HG03103 (cell line): ENCODE measurements around the gene NUP62.
"Not testable (repeated sequence)": the region's sequence is repeated elsewhere in the genome, so short reads cannot be mapped to it uniquely, and the experiment has no call there.

Experiments
- ATAC-seq: cut with Tn5 transposase; IDR thresholded peaks from one replicate; pipeline ENCODE4 v1.9.1; 2021; ENCODE audit warnings: low read depth; ENCODE audit not compliant: unreplicated experiment

NUP62 gene

GRCh38 chr19:49927526-49928264, 1.6 kb downstream of the NUP62 start:
- ATAC-seq = no peak

GRCh38 chr19:49926515-49926914, 2.8 kb downstream of the NUP62 start:
- ATAC-seq = no peak

DNA sequence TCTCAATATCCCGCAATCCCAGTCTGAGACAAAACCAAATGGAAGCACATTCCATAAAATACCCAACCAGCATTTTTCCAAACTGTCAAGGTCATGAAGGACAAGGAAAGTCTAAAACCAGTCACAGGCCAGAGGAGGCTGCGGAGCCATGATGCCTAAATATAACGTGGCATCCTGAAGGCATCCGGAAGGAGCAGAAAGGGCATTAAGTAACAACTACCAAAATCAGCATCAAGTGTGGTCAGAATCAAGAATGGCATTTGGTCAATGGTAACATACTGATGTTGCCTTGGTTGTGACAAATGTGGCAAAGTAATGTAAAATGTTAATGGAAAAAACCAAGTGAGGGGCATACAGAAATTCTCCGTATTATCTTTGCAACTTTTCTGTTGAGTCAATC, 3.8 kb downstream of the NUP62 start:
- ATAC-seq = no peak

- not testable (repeated sequence) for ATAC-seq
Observed at GRCh38 chr19:49924881-49925210, 4.5 kb downstream of the NUP62 start.

GRCh38 chr19:49924004-49924880, 5.1 kb downstream of the NUP62 start:
- ATAC-seq = no peak

DNA sequence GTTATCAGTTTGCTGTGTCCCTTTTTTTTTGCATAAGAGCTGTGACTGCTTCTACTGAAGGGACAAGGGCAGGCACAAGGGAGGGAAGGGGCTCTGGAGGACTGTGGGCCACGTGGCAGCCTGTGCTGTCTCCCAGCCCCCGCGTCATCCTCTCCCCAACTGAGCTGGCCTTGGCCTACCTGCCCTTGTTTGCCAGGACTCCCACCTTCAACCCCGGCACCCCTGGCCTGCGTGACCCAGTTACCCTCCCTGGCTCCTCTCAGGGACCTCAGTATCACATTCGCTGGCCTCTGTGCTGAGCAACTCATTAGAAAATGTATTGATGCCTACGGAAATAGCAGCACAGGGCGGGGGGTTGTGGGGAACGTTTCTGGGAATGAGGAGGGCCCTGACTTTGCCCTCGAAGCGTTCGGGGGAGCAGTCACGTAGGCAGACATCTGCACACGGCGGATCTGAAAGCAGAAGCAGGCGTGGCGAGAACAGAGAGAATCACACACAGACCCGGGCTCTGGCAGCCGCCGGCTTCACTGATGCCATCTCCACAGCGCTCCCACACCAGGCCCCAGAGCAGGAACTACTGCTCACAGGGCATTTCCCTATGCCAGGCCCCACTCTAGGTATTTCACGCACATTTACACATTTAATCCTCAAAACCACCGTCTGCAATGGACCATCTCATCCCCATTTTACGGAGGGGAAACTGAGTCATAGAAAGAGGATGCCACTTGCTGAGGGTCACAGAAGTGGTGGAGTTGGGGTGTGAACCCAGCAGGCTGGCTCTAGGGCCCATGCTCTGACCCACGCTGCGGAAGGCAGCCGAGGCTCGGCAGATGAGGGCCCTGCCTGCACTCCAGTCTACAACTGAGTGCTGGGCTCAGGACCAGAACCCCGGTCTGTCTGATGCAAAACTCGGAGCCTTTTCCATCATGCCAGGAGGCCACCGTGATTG, 6.0 kb downstream of the NUP62 start:
- ATAC-seq = no peak

DNA sequence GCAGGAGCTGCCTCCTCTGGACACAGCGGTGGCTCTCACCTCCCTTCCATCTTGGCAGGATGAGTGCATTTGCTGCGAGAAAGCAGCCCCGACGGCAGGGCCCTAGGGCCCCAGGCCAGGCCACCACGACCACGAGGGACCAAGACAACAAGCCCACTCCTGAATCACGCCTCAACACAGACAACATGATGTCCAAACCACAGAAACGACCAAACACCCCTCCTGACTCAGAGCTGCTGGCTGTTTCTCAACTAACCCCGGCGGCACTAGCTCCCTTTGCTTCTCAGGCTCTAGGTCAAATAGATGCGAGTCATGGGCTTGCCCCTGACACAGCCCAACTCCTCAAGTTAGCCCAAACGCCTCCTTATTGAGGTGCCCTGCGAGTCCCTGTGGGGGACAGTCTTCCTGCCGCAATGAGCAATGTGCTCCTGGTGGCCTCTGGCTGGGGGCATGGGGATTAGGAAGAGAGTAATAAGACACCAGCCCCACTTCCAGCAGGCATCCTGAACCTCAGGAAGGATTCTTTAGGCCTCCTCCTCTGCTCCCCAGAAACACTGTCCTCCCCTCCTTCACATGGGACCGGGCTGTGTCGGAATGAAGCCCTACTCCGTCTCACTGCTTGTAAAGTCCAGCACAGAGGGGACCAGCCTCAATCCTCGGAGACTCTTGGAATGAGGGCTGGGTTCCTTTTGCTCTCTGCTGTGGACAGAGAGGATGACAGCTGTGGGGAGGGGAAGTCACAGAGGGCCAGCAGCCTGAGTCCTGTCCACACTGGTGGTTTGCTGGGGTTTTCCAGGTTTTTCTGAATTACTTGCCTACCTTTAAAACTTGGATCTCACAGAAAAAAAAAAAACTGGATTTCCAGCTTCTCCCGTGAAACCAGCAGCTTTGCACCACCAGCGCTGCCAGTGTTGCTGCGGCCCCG, 7.2 kb downstream of the NUP62 start:
- ATAC-seq = no peak

DNA sequence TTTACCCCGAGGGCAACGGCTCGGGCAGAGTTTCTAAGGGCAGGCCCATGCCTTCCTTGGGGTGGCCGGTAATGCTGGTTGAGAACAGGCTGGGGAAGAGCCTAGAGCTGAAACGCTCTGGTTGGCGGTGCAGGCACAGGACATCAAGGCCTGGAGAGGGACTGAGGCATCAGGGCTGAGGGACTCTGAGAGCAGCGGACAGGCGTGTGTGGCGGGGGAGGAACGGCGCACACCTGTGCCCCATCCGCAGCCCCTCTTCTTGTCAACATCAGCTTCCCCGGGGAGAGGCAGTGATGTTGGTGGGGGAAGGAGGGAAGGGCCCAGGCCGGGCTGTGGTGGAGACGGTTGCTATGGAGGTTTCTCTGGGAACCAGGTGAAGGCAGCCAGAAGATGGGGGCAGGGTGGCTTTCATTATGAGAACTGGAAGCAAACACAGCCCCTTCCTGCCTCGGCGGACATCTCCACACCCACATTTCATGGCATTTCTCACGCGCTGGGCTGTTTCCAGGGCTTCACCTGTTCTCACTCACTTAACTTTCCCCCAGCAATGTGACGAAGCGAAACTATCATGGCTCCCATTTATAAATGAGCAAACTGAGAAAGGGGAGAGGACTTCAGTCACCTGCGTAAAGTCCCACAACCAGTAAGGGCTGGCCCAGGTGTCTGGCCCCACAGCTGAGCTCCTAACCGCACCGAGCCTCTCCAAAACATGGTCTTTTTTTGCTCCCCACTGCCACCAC, 8.5 kb downstream of the NUP62 start:
- ATAC-seq = no peak

DNA sequence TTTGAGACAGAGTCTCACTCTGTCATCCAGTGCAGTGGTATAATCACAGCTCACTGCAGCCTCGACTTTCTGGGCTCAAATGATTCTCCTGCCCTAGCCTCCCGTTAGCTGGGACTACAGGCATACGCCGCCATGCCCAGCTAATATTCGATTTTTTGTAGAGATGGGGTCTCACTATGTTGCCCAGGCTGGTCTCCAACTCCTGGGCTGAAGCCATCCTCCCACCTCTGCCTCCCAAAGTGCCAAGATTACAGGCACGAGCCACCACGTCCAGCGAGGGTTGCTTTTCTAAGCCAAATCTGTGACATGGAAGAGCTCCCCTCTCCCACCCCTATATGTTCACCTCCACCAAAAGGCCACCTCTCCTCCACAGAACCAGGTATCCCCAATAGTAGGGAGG, 11.2 kb downstream of the NUP62 start:
- ATAC-seq = no peak

DNA sequence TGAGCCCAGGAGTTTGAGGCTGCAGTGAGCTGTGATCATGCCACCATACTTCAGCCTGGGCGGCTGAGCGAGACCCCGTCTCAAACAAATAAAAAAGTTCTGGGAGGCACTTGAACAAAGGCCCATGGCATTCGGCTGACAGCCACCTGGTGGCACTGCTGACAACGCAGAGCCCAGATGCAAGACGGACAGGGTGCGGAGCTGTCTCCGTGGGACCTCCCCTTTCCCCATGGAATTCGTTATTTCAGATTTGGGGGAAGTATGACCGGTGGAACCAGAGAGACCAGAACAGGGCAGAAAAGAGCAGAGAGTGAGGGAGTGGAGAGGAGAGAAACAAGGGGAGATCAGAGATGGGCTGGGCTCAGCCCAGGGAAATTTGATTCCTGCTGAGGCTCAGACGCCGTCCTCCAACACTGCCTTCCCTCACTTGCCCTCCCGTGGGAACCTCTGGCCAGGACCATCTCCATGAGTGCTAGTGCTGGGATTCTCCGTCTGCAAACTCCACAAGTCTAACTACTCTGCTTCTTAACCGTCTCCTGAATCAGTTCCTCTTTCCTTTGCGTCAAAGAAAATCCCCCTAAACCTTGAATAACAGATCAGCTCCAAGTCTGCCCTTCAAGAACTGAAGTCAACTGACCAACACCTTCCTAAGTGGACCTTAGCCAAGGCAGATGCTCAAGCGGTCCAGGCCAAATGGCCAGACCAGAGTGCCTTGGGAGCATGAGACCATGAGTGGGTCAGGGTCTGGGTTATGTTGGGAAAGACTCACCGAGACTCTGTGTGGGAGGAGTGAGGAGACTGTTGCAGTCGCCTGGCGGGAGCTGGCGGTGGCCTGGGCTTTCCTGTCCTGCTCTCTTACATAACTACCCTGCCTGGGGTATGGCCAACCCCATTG, 12.2 kb downstream of the NUP62 start:
- no peak for ATAC-seq

- ATAC-seq = no peak
Observed at GRCh38 chr19:49915271-49915670, 14.0 kb downstream of the NUP62 start.

DNA sequence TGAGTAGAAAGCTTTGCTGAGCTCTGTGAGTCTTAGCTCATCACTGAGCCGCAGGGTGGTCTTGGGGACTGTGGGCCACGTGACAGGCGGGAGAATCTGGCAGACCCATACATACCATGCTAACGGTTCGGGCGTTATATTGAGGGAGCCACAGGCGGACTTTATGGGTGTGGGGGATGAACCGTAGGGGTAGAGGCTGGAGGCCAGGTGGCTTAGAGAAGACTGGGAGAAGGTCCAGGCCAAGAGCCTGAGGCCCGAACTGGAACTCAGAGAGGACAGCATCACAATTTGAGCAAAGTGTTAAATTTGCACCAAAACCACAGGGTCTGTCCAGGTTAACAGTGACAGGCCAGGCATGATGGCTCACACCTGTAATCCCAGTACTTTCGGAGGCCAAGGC, 15.6 kb downstream of the NUP62 start:
- ATAC-seq = no peak

- ATAC-seq = no peak
Observed at GRCh38 chr19:49912965-49913685, 16.2 kb downstream of the NUP62 start.

DNA sequence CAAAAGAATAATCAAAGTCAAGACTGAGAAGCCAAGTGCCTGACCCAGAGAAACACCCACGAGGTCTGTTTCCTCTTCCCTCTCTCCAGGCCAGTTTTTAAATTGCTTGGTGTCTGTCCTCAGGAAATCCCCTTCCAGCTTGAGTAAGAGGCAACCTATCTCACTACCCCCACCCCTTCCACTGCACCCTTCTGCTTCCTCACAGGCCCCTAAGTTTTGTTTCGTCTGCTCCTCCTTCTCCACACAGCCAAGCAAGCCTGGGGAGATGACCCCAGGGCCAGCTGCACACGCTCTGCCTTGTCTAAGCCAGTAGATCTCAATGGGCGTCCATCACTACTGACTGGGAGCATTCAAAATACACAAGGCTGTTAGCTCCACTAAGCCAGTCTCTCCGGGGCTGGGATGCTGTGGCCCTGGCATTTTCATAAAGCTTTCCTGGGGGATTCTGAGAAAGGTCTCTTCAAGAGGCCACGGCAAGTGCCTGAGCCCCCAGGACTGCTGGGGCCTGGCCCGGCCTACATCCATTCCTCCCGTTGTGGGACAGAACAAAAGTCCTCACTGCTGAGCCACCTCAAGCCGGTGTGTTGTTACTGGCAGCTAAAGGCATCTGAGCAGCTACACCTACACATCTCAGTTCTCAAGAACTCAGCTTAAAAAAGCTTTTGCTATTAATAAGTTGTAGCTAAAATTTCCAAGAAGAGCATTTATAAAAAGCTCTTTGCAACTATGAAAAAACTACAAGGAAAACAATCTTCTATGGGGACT, 17.7 kb downstream of the NUP62 start:
- ATAC-seq = no peak

DNA sequence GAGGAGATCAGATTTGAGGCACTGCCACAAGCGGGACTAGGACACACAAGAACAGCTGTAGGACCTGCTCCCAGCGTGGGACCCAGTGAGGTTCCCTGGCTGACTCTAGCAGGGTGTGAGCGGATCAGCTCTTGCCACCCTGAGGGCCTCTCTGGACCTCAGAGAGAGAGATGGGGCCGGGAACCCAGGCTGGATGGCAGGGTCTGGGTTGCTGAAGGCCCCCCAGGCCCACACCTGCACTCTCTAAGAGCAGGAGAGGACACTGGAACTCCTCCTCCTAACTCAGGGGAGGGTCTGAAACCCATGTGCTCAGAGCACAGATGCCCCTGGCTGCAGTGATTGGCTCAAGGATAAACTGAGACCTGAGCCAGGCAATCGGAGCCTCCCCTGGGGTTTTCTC, 19.1 kb downstream of the NUP62 start:
- no peak for ATAC-seq

DNA sequence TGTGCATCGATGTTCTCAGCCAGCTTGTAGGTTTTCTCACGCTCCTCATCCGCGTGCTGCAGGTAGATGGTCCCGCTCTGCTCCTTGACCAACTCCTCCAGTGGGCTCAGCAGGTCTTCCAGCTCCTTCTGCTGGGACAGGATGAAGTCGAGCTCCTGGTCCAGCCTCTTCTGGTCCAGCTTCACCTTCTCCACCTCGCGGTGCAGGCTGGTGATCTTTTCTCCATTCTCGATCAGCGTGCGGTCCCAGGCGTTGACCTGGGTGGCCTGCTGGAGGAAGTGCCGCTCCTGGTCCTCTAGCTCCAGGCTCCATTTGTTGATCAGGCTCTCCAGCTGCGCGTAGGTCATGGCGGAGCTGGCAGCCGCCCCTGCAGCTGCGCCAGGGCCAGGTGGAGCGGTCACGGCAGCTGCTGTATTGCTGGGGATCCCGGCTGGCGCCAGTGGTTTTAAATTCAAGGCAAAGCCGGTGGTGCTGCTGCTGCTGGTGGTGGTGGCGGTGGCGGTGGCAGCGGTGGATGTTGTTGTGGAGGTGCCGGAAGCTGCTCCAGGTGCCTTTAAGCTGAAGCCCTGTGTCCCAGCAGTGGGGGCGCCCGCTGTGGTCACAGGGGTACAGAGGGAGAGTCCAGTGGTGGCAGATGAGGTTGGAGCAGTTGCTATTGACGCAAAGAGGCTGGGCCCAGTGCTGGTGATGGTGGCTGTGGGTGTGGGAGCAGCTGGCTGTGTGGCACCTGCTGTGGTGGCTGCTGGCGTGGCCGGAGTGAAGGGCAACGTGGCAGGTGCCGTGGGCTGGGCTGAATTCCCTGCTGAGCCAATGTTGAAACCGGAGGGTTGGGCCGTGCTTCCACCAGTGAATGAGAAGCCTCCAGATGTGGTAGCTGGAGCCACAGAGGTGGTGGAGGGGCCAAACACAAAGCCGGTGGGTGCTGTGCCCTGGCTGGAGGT, 20.6 kb downstream of the NUP62 start:
- no peak for ATAC-seq
